ENCODE data around the gene GALT.

GRCh38 chr9:34659592-34660253 is 13.2 kb downstream of the GALT start:
- TF ChIP-seq, protein P1, sequence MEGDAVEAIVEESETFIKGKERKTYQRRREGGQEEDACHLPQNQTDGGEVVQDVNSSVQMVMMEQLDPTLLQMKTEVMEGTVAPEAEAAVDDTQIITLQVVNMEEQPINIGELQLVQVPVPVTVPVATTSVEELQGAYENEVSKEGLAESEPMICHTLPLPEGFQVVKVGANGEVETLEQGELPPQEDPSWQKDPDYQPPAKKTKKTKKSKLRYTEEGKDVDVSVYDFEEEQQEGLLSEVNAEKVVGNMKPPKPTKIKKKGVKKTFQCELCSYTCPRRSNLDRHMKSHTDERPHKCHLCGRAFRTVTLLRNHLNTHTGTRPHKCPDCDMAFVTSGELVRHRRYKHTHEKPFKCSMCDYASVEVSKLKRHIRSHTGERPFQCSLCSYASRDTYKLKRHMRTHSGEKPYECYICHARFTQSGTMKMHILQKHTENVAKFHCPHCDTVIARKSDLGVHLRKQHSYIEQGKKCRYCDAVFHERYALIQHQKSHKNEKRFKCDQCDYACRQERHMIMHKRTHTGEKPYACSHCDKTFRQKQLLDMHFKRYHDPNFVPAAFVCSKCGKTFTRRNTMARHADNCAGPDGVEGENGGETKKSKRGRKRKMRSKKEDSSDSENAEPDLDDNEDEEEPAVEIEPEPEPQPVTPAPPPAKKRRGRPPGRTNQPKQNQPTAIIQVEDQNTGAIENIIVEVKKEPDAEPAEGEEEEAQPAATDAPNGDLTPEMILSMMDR (IDR thresholded peaks at IDR 0.05): no peak
- no peak for TF ChIP-seq EP300 (IDR thresholded peaks at IDR 0.05)
- TF ChIP-seq POLR2A (IDR thresholded peaks at IDR 0.05): no peak
